ENCODE results near the gene PIM3.

Gene PIM3

GRCh38 chr22:49954354-49954753 is 6.2 kb upstream of the PIM3 start:
- no peak overlapping the region for H3K4me3 ChIP-seq (ENCODE audit: low read depth in 1 of 2, low read length in 2 of 2)
- no peak overlapping the region for H3K27ac ChIP-seq (ENCODE audit: low read length)
- peaks cover 3% of the 10 kb centered on the region for H3K4me1 ChIP-seq (ENCODE audit: insufficient read depth, low read length)
- no peak overlapping the region for H2AFZ ChIP-seq (ENCODE audit: low read depth, low read length)
- H4K20me1 ChIP-seq (ENCODE audit: insufficient read depth, low read length): no peaks in the 10 kb centered on the region
- H3K36me3 ChIP-seq (ENCODE audit: insufficient read depth, low read length): no peaks in the 10 kb centered on the region
- TF ChIP-seq CTCF (IDR thresholded peaks at IDR 0.05; ENCODE audit: borderline replicate concordance, extremely low read depth, low read length, poor library complexity, severe bottlenecking) (no peak), EZH2 (IDR thresholded peaks at IDR 0.05; ENCODE audit: borderline replicate concordance, low read depth, low read length, severe bottlenecking) (no peak)
- H3K9me3 ChIP-seq (ENCODE audit: insufficient read depth, low read length, severe bottlenecking): no peaks in the 10 kb centered on the region
- H3K9ac ChIP-seq (ENCODE audit: low read depth, low read length): no peak overlapping the region
- DNase-seq (no peak), ATAC-seq (ENCODE audit: insufficient read depth, low read depth) (no peak)
- no peaks in the 10 kb centered on the region for H3K27me3 ChIP-seq (ENCODE audit: insufficient read depth, low read length, poor library complexity)
- H3K79me2 ChIP-seq (ENCODE audit: insufficient read depth, low read length): no peaks in the 10 kb centered on the region
- H3K4me2 ChIP-seq (ENCODE audit: insufficient read depth, low read length): no peak overlapping the region

GRCh38 chr22:49954991-49955580 is 5.5 kb upstream of the PIM3 start:
- DNase-seq: no peak
- TF ChIP-seq EZH2 (IDR thresholded peaks at IDR 0.05; ENCODE audit: borderline replicate concordance, low read depth, low read length, severe bottlenecking) (no peak), CTCF (IDR thresholded peaks at IDR 0.05; ENCODE audit: borderline replicate concordance, extremely low read depth, low read length, poor library complexity, severe bottlenecking) (no peak)
- no peak for ATAC-seq (ENCODE audit: insufficient read depth, low read depth)
- no peaks in the 10 kb centered on the region for H3K79me2 ChIP-seq (ENCODE audit: insufficient read depth, low read length)
- no peak overlapping the region for H2AFZ ChIP-seq (ENCODE audit: low read depth, low read length)
- no peak overlapping the region for H3K27ac ChIP-seq (ENCODE audit: low read length)
- H4K20me1 ChIP-seq (ENCODE audit: insufficient read depth, low read length): no peaks in the 10 kb centered on the region
- no peak overlapping the region for H3K4me2 ChIP-seq (ENCODE audit: insufficient read depth, low read length)
- H3K27me3 ChIP-seq (ENCODE audit: insufficient read depth, low read length, poor library complexity): no peaks in the 10 kb centered on the region
- H3K4me1 ChIP-seq (ENCODE audit: insufficient read depth, low read length): peaks cover 11% of the 10 kb centered on the region
- H3K9ac ChIP-seq (ENCODE audit: low read depth, low read length): no peak overlapping the region
- H3K9me3 ChIP-seq (ENCODE audit: insufficient read depth, low read length, severe bottlenecking): no peaks in the 10 kb centered on the region
- no peak overlapping the region for H3K4me3 ChIP-seq (ENCODE audit: low read depth in 1 of 2, low read length in 2 of 2)
- H3K36me3 ChIP-seq (ENCODE audit: insufficient read depth, low read length): no peaks in the 10 kb centered on the region; the same call in 1 of the 2 replicates

DNA sequence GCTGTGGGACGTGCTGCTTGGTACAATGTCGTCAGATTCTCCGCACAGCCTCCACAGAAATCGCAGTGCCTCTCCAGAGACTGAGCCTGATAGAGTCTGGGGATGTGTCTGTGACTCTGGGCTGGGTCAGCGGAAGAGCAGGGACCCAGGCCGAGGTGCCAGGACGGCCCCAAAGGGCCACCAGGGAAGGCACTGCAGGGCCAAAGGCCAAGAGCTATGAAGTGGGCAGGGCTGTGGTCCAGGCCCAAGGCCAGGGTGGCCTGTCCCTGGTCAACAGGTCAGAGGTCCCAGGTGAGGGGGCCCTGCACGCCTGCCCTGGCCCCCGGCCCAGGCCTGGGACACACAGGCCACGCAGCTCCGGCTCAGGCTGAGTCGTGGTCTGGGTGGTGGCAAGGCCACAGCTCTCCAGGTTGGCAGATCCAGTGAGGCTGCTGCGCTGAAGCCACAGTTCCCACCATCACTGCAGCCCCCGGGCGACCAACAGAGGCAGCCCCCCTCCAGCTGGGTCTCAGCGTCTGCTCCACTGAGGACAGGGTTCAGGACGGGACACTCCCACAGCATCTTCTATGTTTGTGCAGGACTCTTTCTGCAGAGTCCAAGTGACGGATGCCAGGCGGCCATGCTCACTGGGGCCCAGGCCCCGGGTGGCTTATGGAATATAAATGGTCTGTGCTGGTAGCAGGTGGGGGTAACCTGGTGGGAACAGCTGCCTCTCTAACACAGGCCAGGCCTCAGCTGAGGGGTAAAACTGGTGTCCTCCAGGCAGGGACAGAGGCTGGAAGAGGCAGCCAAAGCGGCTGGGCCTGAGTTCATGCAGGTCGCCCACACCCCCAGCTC is 4.8 kb upstream of the PIM3 start:
- Histone ChIP-seq H4K20me1 (ENCODE audit: insufficient read depth, low read length) (no peaks in the 10 kb centered on the region), H3K4me1 (ENCODE audit: insufficient read depth, low read length) (peaks cover 12% of the 10 kb centered on the region), H2AFZ (ENCODE audit: low read depth, low read length) (no peak overlapping the region), H3K4me3 (ENCODE audit: low read depth in 1 of 2, low read length in 2 of 2) (no peak overlapping the region), H3K79me2 (ENCODE audit: insufficient read depth, low read length) (peaks cover 2% of the 10 kb centered on the region), H3K9me3 (ENCODE audit: insufficient read depth, low read length, severe bottlenecking) (no peaks in the 10 kb centered on the region), H3K27ac (ENCODE audit: low read length) (no peak overlapping the region), H3K27me3 (ENCODE audit: insufficient read depth, low read length, poor library complexity) (no peaks in the 10 kb centered on the region), H3K9ac (ENCODE audit: low read depth, low read length) (no peak overlapping the region), H3K36me3 (ENCODE audit: insufficient read depth, low read length) (no peaks in the 10 kb centered on the region; the same call in 1 of the 2 replicates), H3K4me2 (ENCODE audit: insufficient read depth, low read length) (no peak overlapping the region)
- no peak for ATAC-seq (ENCODE audit: insufficient read depth, low read depth)
- DNase-seq: no peak
- TF ChIP-seq EZH2 (IDR thresholded peaks at IDR 0.05; ENCODE audit: borderline replicate concordance, low read depth, low read length, severe bottlenecking) (no peak), CTCF (IDR thresholded peaks at IDR 0.05; ENCODE audit: borderline replicate concordance, extremely low read depth, low read length, poor library complexity, severe bottlenecking) (no peak)
